Colonic mucosa (tissue), 4 donors: ENCODE results near the gene FAM53A. TPM values are rescaled to one million over a fixed set of nuclear protein-coding genes. Genes with fewer than 3 reads are reported as not detected.

Experiments
- DNase-seq: peaks from one replicate; pipeline ENCODE4 v3.0.0-alpha.2; 2020
- H3K27ac ChIP-seq: fragments of 200-600 bp; one replicate; pipeline ENCODE4 v1.8.0; 2021
- H3K27me3 ChIP-seq: fragments of 200-600 bp; one replicate; pipeline ENCODE4 v1.8.0; 2021
- H3K36me3 ChIP-seq: fragments of 200-600 bp; one replicate; pipeline ENCODE4 v1.8.0; 2021
- H3K4me1 ChIP-seq: fragments of 200-600 bp; one replicate; pipeline ENCODE4 v1.8.0; 2021; ENCODE audit warnings: mild to moderate bottlenecking
- H3K4me3 ChIP-seq: fragments of 200-600 bp; one replicate; pipeline ENCODE4 v1.8.0; 2021
- H3K9ac ChIP-seq, 2 donors: one replicate each; pipeline ENCODE4 v1.7.0; 2013; ENCODE audit warnings: control low read depth in 2 of 2, low read depth in 2 of 2, low read length in 2 of 2
- H3K9me3 ChIP-seq: fragments of 200-600 bp; one replicate; pipeline ENCODE4 v1.8.0; 2021
- intact Hi-C: fragments of 100-400 bp; cut with DNase I; formaldehyde crosslinking; loops from one replicate; pipeline ENCODE4 v1.14.1; 2022
- total RNA-seq, 2 donors: library from RNA; stranded (reverse); fragmentation: NEBNext Ultra II Directional in 1 of 2; extraction: Animal tissue kit (Norgen Biotek cat#: 25700) in 1 of 2; gene quantifications; one replicate each; pipeline ENCODE4 v1.2.1, GENCODE V29; 2021
- TF ChIP-seq, protein P1 (sequence below): fragments of 200-600 bp; IDR thresholded peaks from one replicate; pipeline ENCODE4 v1.8.0; 2022; ENCODE audit warnings: antibody characterized with exemption, mild to moderate bottlenecking
- donor health status: healthy.
- donor health status: DM: no; HTN: no; CAD: no.
- donor health status: DM: no; HTN: no; CAD: no.

The FAM53A gene
- total RNA-seq, 2 donors from 2014 or later, result 0.86 to 1.5 TPM

DNA sequence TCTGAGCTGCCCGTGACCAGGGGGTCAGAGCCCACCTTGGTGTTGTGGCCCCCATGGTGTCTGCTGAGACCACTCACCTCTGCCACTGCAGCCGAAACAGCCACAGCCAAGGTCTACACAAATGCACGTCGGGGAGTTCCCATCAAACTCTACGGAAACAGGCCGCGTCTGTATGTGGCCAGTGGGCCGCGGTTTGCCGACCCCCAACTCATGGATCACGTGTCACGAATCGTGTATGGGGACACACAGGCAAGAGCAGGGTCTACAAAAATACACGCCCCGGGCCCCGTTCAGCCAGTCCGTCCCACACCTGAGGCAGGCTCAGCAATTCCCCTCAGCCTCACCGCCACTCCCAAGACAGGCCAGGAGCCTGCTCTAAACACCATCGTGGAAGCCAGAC lies 53.8 kb downstream of the FAM53A start:
- no peaks in the 10 kb centered on the region for H3K4me1 ChIP-seq
- H3K9me3 ChIP-seq, result no peaks in the 10 kb centered on the region
- no peak for DNase-seq
- intact Hi-C loops, result no loop called here
- no peak overlapping the region for H3K4me3 ChIP-seq
- no peaks in the 10 kb centered on the region for H3K27me3 ChIP-seq
- TF ChIP-seq, protein P1, sequence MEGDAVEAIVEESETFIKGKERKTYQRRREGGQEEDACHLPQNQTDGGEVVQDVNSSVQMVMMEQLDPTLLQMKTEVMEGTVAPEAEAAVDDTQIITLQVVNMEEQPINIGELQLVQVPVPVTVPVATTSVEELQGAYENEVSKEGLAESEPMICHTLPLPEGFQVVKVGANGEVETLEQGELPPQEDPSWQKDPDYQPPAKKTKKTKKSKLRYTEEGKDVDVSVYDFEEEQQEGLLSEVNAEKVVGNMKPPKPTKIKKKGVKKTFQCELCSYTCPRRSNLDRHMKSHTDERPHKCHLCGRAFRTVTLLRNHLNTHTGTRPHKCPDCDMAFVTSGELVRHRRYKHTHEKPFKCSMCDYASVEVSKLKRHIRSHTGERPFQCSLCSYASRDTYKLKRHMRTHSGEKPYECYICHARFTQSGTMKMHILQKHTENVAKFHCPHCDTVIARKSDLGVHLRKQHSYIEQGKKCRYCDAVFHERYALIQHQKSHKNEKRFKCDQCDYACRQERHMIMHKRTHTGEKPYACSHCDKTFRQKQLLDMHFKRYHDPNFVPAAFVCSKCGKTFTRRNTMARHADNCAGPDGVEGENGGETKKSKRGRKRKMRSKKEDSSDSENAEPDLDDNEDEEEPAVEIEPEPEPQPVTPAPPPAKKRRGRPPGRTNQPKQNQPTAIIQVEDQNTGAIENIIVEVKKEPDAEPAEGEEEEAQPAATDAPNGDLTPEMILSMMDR, result no peak
- no peaks in the 10 kb centered on the region for H3K36me3 ChIP-seq
- no peak overlapping the region for H3K27ac ChIP-seq
- no peak overlapping the region for H3K9ac ChIP-seq

DNA sequence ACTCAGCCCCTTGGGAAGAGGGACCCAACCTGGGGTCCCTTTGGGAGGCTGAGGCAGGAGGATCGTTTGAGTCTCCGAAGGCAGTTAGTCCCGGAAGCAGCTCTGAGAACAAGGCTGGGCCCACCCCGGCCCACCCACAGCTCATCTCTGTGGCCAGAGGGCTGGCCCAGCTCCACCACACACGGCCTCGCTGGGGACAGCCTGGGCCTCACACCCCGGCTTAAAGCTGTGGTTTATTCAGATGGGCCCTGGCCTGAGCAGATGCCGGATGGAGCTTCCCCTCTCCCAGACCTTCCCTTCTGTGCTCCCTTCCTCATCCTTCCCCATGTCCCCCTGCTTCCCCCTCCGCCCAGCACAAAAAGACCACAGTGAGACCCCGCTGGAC lies 54.4 kb downstream of the FAM53A start:
- Histone ChIP-seq H3K9me3 (no peaks in the 10 kb centered on the region), H3K4me3 (no peak overlapping the region), H3K9ac (no peak overlapping the region), H3K27ac (no peak overlapping the region), H3K4me1 (no peaks in the 10 kb centered on the region), H3K36me3 (no peaks in the 10 kb centered on the region), H3K27me3 (no peaks in the 10 kb centered on the region)
- DNase-seq, result no peak
- intact Hi-C loops, result loop anchor here (5.0 kb wide), 1 partner anchor 272 kb away; no protein-coding TSS in a partner anchor
- TF ChIP-seq, protein P1, result no peak

DNA sequence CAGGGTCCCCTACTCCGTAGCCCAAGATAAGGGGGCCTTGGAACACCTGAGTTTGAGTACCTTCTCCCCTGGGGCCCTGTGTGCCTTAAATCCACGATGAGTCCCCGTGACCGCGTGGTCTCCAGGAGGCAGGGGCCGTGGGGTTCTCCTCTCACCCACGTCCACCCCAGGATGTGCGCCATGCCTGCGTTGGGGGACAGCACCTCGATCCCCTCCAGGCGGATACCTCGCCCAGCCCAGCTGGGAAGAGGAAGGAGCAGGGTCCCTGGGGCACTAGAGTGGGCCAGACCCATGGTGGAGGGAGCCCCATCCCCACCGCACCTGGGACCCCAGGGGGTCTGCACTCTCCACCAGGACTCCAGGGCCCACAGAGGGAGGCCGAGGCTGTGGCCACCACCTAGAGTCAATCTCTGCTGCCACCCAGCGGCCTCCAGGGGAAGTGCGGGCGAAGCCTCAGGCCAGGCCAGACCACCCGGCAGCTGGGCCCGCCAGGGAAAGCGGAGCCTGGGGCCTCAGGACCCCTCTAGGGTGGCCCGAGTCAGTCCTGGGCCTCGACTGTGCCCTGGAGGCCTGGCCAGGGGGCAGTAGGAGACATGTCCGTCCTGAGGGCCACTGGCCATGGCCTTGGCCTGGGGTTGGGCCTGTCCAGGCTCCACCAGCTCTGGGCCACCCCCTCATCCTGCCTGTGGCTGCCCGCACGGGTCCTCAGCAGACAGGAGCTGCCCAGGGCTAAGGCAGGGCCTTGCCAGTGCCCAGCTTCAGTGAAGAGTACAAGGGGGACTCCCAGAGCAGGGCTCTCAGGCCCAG lies 55.0 kb downstream of the FAM53A start:
- Histone ChIP-seq H3K27ac (no peak overlapping the region), H3K9me3 (no peaks in the 10 kb centered on the region), H3K4me3 (no peak overlapping the region), H3K9ac (no peak overlapping the region), H3K36me3 (no peaks in the 10 kb centered on the region), H3K4me1 (no peaks in the 10 kb centered on the region), H3K27me3 (no peaks in the 10 kb centered on the region)
- DNase-seq, result peak; percentile 67
- TF ChIP-seq, protein P1, result peak; percentile 99
- intact Hi-C loops, result loop anchor here (5.0 kb wide), 1 partner anchor 272 kb away; no protein-coding TSS in a partner anchor

DNA sequence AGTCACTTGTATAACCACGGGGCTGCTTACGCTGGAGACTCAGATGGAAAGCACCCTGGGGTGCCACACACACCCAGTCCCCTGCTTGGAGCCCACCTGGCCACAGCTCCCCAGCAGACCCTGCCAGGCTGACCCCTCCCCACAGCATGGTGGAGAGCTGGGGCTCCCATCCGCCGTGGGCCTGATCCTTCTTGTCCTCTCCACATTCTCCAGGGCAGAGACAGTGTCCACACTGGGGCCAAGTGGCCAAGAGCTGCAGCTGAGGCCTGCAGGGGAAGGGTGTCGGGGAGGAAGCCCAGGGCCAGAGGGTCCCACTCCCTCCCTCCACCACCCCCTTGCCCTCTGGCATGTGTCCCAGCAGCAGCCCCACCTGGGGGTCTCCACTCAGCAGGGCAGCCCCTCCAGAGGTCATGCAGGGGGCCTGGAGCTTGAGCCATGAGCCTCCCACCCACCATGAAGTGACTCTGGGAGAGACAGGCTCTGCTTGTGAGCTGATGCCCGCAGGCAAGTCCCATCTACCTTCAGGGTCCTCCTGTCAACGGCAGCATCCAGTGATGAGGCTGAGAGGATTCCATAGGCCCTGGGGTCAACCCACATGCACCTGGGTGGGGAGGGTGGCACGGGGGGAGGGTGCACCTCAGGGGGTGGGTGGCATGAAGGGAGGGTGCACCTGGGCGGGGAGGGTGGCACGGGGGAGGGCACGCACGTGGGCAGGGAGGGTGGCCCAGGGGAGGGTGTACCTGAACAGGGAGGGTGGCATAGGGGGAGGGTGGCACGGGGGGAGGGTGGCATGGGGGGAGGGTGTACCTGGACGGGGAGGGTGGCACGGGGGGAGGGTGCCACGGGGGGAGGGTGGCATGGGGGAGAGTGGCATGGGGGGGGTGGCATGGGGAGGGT lies 56.4 kb downstream of the FAM53A start:
- no peaks in the 10 kb centered on the region for H3K27me3 ChIP-seq
- DNase-seq, result no peak

GRCh38 chr4:1626941-1627340 lies 57.2 kb downstream of the FAM53A start:
- TF ChIP-seq, protein P1, result no peak

More for the DNA sequence above, 56.4 kb downstream of the FAM53A start:
- intact Hi-C loops, result loop anchor here (5.0 kb wide), 1 partner anchor 270 kb away; no protein-coding TSS in a partner anchor
- Histone ChIP-seq H3K4me3 (no peak overlapping the region), H3K4me1 (no peaks in the 10 kb centered on the region), H3K27ac (no peak overlapping the region), H3K9me3 (no peaks in the 10 kb centered on the region), H3K36me3 (no peaks in the 10 kb centered on the region), H3K9ac (no peak overlapping the region)
- TF ChIP-seq, protein P1, result no peak

More at GRCh38 chr4:1626941-1627340, 57.2 kb downstream of the FAM53A start:
- Histone ChIP-seq H3K27ac (no peak overlapping the region), H3K4me1 (no peaks in the 10 kb centered on the region), H3K9me3 (no peaks in the 10 kb centered on the region), H3K27me3 (no peaks in the 10 kb centered on the region), H3K36me3 (no peaks in the 10 kb centered on the region), H3K4me3 (no peak overlapping the region), H3K9ac (no peak overlapping the region)
- no peak for DNase-seq
- intact Hi-C loops, result loop anchor here (5.0 kb wide), 1 partner anchor 270 kb away; no protein-coding TSS in a partner anchor
